PFSK-1 (cell line): ENCODE results near the gene GPR42.

ENCODE experiments used
- FOXP2 ChIP-seq: optimal IDR thresholded peaks from 2 replicates; pipeline ENCODE3; 2011; ENCODE audit warnings: borderline replicate concordance, control low read depth, inconsistent platforms; ENCODE audit not compliant: insufficient read depth; ENCODE audit errors: extremely low read length, extremely low read depth
- POLR2AphosphoS5 ChIP-seq: IDR thresholded peaks from 2 replicates; pipeline ENCODE4 v1.6.1; 2012; ENCODE audit warnings: low read depth, mild to moderate bottlenecking, control low read depth, low read length, moderate library complexity
- SIN3A ChIP-seq: IDR thresholded peaks from 2 replicates; pipeline ENCODE4 v1.6.1; 2012; ENCODE audit warnings: mild to moderate bottlenecking, low read length, moderate library complexity, borderline replicate concordance; ENCODE audit not compliant: insufficient read depth
- TAF1 ChIP-seq: IDR thresholded peaks from 2 replicates; pipeline ENCODE4 v1.6.1; 2012; ENCODE audit warnings: low read length, control low read depth, borderline replicate concordance; ENCODE audit not compliant: insufficient read depth
- TF ChIP-seq, protein P1 (sequence below), 2 experiments: IDR thresholded peaks; 2 replicates each; pipeline versions ENCODE4 v1.6.1 to v1.8.0; 2011 to 2012; ENCODE audit warnings: low read depth in 2 of 2, low read length in 2 of 2, control low read depth in 1 of 2, inconsistent platforms in 1 of 2, mild to moderate bottlenecking in 1 of 2, moderate library complexity in 1 of 2; ENCODE audit not compliant: insufficient read depth in 1 of 2

The GPR42 gene

DNA sequence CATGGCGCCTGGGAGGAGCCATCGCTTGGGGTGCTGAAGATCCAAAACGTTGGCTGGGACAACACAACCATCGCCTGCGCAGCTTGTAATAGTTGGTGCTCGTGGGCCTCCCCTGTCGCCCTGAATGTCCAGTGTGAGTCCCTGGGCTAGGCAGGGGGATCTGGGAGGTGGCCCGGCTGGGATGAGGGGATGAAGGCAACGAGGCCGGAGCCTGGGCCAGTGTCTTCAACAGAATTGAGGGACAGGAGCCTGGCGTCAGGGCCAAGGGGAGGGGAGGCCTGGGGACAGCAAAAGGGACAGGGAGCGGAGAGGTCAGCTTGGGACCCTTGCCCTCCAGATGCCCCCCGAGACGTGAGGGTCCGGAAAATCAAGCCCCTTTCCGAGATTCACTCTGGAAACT, 29.9 kb upstream of the GPR42 start:
- TF ChIP-seq POLR2AphosphoS5 (no peak), TAF1 (no peak), FOXP2 (no peak), SIN3A (no peak)
- TF ChIP-seq, protein P1, sequence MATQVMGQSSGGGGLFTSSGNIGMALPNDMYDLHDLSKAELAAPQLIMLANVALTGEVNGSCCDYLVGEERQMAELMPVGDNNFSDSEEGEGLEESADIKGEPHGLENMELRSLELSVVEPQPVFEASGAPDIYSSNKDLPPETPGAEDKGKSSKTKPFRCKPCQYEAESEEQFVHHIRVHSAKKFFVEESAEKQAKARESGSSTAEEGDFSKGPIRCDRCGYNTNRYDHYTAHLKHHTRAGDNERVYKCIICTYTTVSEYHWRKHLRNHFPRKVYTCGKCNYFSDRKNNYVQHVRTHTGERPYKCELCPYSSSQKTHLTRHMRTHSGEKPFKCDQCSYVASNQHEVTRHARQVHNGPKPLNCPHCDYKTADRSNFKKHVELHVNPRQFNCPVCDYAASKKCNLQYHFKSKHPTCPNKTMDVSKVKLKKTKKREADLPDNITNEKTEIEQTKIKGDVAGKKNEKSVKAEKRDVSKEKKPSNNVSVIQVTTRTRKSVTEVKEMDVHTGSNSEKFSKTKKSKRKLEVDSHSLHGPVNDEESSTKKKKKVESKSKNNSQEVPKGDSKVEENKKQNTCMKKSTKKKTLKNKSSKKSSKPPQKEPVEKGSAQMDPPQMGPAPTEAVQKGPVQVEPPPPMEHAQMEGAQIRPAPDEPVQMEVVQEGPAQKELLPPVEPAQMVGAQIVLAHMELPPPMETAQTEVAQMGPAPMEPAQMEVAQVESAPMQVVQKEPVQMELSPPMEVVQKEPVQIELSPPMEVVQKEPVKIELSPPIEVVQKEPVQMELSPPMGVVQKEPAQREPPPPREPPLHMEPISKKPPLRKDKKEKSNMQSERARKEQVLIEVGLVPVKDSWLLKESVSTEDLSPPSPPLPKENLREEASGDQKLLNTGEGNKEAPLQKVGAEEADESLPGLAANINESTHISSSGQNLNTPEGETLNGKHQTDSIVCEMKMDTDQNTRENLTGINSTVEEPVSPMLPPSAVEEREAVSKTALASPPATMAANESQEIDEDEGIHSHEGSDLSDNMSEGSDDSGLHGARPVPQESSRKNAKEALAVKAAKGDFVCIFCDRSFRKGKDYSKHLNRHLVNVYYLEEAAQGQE (IDR thresholded peaks at IDR 0.05; ENCODE audit: insufficient read depth in 1 of 2, low read depth in 2 of 2, low read length in 2 of 2), result no peak

DNA sequence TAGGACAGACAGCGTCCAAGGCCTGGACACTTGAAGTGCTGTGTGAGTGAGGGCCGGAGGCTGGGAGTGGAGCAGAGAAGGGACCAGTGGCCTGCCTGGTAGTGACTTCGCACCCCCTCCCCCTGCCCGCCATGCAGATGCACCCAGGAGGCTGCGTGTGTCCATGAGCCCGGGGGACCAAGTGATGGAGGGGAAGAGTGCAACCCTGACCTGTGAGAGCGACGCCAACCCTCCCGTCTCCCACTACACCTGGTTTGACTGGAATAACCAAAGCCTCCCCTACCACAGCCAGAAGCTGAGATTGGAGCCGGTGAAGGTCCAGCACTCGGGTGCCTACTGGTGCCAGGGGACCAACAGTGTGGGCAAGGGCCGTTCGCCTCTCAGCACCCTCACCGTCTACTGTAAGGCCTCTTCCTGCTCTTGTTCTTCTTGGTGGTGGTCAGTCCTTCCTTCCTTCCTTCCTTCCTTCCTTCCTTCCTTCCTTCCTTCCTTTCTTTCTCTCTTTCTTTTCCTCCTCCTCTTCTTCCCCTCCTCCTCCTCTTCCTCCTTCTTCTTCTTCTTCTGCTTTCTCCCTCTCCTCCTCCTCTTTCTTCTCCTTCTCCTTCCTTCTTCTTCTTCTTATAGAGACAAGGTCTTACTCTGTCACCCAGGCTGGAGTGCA, 29.2 kb upstream of the GPR42 start:
- no peak for TF ChIP-seq FOXP2
- TF ChIP-seq, protein P1 (IDR thresholded peaks at IDR 0.05; ENCODE audit: insufficient read depth in 1 of 2, low read depth in 2 of 2, low read length in 2 of 2), result no peak
- no peak for TF ChIP-seq POLR2AphosphoS5
- TF ChIP-seq SIN3A, result no peak
- TF ChIP-seq TAF1, result no peak

DNA sequence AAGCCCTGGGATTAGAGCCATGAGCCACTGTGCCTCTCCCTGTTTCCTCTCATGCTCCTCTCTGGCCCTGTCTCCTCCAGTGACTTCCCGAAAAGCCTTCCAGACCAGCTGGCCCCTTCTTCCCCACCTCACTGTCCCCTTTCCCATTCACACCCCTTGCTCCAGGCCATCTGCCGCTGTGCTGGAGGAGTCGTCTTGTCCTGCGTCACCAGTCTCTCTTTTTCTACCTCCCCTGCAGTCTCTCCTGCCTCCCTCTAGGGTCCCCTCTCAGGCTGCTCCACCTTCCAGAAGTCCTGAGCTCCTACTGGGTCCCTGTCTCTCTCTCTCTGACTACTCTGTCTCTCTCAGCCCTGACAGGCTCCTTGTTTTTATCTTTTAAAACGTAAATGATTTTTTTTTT, 28.4 kb upstream of the GPR42 start:
- no peak for TF ChIP-seq FOXP2
- no peak for TF ChIP-seq POLR2AphosphoS5

DNA sequence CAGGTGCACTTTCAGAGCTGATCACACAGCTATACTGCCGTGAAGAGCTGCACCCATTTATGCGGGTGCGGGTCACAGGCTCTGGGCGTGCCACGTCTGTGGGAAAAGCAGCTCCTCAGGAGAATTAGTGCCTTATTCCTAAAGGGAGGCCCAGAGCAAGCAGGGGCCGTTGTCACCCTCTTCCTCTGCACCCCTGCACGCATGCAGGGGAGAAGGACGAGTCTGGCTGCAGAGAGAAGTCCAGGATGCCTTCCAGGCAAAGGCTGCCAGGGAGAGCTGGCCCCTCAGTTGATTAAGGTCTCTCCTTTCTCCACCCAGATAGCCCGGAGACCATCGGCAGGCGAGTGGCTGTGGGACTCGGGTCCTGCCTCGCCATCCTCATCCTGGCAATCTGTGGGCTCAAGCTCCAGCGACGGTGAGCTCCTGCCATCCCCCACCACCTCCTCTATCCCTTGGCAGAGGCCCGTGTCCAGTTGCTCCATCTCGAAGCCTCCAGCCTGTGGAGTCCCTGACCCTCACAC, 26.3 kb upstream of the GPR42 start:
- TF ChIP-seq, protein P1 (IDR thresholded peaks at IDR 0.05; ENCODE audit: insufficient read depth in 1 of 2, low read depth in 2 of 2, low read length in 2 of 2), result no peak
- TF ChIP-seq POLR2AphosphoS5 (no peak), FOXP2 (no peak), TAF1 (no peak), SIN3A (no peak)

DNA sequence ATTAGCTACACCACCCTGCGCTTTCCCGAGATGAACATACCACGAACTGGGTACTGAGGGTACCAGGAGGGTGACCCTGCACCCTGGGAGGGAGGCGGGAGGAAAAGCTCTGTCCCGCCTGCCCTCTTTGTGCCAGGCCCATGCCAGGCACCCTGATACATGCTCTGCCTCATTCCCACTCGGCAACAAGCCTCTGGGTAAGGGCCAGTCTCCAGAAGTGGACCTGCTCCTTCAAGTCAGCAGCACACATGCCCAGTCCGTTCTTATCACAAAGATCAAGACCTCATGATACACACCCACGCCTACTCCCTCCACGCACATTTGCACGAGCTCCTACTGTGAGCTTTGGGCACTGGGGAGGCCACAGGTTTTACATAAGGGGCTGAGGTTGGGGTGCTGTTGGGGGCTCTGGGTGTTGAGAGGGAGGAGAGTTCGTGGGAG, 25.2 kb upstream of the GPR42 start:
- TF ChIP-seq TAF1, result no peak

DNA sequence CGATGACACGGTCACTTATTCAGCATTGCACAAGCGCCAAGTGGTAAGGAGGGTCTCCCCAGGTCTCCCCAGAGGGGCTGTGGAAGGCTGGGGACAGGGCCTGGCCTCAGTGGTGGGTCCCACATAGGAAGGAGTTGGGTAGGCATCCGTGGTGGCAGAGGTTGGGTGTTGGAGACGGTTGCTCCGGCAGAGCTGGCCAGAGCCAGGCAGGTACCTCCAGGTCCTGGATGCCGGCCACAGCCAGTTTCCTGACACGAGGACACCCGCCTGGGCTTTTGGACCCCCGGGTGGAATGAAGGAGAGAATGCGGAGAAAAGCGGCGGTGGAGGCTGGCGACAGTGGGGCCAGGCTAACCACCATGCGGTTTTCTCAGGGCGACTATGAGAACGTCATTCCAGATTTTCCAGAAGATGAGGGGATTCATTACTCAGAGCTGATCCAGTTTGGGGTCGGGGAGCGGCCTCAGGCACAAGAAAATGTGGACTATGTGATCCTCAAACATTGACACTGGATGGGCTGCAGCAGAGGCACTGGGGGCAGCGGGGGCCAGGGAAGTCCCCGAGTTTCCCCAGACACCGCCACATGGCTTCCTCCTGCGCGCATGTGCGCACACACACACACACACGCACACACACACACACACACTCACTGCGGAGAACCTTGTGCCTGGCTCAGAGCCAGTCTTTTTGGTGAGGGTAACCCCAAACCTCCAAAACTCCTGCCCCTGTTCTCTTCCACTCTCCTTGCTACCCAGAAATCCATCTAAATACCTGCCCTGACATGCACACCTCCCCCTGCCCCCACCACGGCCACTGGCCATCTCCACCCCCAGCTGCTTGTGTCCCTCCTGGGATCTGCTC, 24.4 kb upstream of the GPR42 start:
- TF ChIP-seq TAF1, result no peak
- no peak for TF ChIP-seq POLR2AphosphoS5
- TF ChIP-seq FOXP2, result no peak
- TF ChIP-seq, protein P1 (IDR thresholded peaks at IDR 0.05; ENCODE audit: insufficient read depth in 1 of 2, low read depth in 2 of 2, low read length in 2 of 2), result no peak
- no peak for TF ChIP-seq SIN3A
